ENCODE measurements around the gene CELF1.

The CELF1 gene

DNA sequence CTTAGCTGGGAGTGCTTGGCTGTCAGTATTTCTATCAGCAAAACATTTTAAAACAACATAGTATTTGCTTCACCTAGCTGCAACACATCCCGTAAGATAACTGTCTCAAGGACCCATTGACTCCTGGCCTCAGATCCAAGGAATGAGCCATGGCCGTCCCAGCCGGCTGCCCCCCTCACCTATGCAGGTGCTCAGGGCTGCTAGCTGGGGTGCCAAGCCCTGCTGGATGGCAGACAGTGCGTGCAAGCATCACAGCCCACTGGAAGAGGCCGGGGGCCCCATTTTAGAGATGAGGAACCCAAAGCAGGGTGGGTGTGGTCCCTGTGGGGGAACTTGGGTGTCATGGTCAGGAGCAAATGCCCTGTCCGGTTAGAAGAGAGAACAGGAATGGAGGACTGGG lies 135.2 kb downstream of the CELF1 start:
- DNase-seq (ENCODE audit: low read depth, low spot score), result no peak

DNA sequence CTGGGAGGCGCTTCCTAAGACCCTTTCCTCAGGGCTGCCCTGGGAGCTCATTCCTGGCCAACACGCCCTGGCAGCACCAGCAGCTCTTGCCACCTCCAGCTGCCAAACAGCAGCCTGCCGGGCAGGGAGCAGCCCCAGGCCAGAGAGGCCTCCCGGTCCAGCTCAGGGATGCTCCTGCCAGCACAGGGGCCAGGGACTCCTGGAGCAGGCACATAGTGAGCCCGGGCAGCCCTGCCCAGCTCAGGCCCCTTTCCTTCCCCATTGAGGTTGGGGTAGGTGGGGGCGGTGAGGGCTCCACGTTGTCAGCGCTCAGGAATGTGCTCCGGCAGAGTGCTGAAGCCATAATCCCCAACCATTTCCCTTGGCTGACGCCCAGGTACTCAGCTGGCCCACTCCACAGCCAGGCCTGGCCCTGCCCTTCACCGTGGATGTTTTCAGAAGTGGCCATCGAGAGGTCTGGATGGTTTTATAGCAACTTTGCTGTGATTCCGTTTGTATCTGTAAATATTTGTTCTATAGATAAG lies 136.9 kb downstream of the CELF1 start:
- no peak for DNase-seq (ENCODE audit: low read depth, low spot score)
